H1 (cell line): Measurements from ENCODE around the gene DOK7. TPM values are rescaled to one million over a fixed set of nuclear protein-coding genes. Genes with fewer than 3 reads are reported as not detected.
A peak's percentile ranks its signal among the peaks of the same experiment; 100 is the strongest.

Experiments
- CTCF ChIA-PET: fragments of 300-600 bp; sonication (Branson Sonifier 250); formaldehyde crosslinking; loops from one replicate; lab custom pipeline; 2021; ENCODE audit not compliant: partially characterized antibody; lab: Charles Lee
- POLR2A ChIA-PET: fragments of 300-600 bp; sonication (Branson Sonifier 250); formaldehyde crosslinking; loops from one replicate; lab custom pipeline; 2021; ENCODE audit warnings: inconsistent platforms; ENCODE audit not compliant: partially characterized antibody; lab: Charles Lee
- DNase-seq, 2 experiments: peaks; one replicate each; pipeline versions ENCODE4 v3.0.0 to v3.0.0-alpha.2; 2010 to 2022; ENCODE audit warnings: low spot score in 2 of 2, low read depth in 1 of 2, mixed read lengths in 1 of 2
- FAIRE-seq: peaks from 2 replicates; lab custom pipeline; 2011; peaks lifted over from hg19 to GRCh38; lab: Jason Lieb, UNC
- H2AFZ ChIP-seq: 2 replicates; pipeline ENCODE4 v1.8.1; 2012; ENCODE audit warnings: low read length, inconsistent platforms
- H2AK5ac ChIP-seq: 2 replicates; pipeline ENCODE4 v1.6.1; 2013; ENCODE audit warnings: low read depth, low read length
- H2BK120ac ChIP-seq: replicated peaks from 2 replicates; pipeline ENCODE3; 2013; ENCODE audit warnings: low read depth, low read length, inconsistent platforms
- H2BK12ac ChIP-seq: 2 replicates; pipeline ENCODE4 v1.6.1; 2013; ENCODE audit warnings: low read depth, low read length
- H2BK15ac ChIP-seq: 2 replicates; pipeline ENCODE4 v1.6.1; 2013; ENCODE audit warnings: low read length
- H2BK20ac ChIP-seq: 2 replicates; pipeline ENCODE4 v1.6.1; 2013; ENCODE audit warnings: low read length
- H2BK5ac ChIP-seq: 2 replicates; pipeline ENCODE4 v1.6.1; 2013; ENCODE audit warnings: low read depth, low read length
- H3K14ac ChIP-seq: 2 replicates; pipeline ENCODE4 v1.6.1; 2013; ENCODE audit warnings: inconsistent platforms; ENCODE audit not compliant: insufficient read length
- H3K18ac ChIP-seq: 2 replicates; pipeline ENCODE4 v1.6.1; 2013; ENCODE audit warnings: low read length; ENCODE audit errors: extremely low read depth
- H3K23ac ChIP-seq: 2 replicates; pipeline ENCODE4 v1.6.1; 2013; ENCODE audit warnings: inconsistent platforms; ENCODE audit not compliant: insufficient read length
- H3K23me2 ChIP-seq: 2 replicates; pipeline ENCODE4 v1.6.1; 2013; ENCODE audit warnings: low read depth, low read length
- H3K27ac ChIP-seq: 2 replicates; pipeline ENCODE4 v1.6.1; 2011; ENCODE audit warnings: low read depth, low read length, inconsistent platforms
- H3K27me3 ChIP-seq, 4 experiments: replicated peaks in 1 of 4; 1 replicate in 1 of 4; 2 replicates in 3 of 4; pipeline versions ENCODE4 v1.6.1 to v1.8.1; 2011 to 2013; ENCODE audit warnings: low read length in 3 of 4, mild to moderate bottlenecking in 3 of 4, inconsistent platforms in 2 of 4, mixed read lengths in 2 of 4, moderate library complexity in 1 of 4; ENCODE audit not compliant: control insufficient read depth in 3 of 4, insufficient read depth in 3 of 4; ENCODE audit errors: extremely low read depth in 1 of 4
- H3K36me3 ChIP-seq, 4 experiments: 2 replicates each; pipeline versions ENCODE4 v1.6.1 to v1.8.1; 2011 to 2013; ENCODE audit warnings: mild to moderate bottlenecking in 4 of 4, low read length in 3 of 4, moderate library complexity in 2 of 4, control low read depth in 1 of 4, inconsistent platforms in 1 of 4; ENCODE audit not compliant: insufficient read depth in 4 of 4, control insufficient read depth in 2 of 4
- H3K4ac ChIP-seq: replicated peaks from 2 replicates; pipeline ENCODE3; 2013; ENCODE audit warnings: low read length, low read depth, mixed read lengths, inconsistent platforms; ENCODE audit not compliant: insufficient read length
- H3K4me1 ChIP-seq, 4 experiments: replicated peaks in 1 of 4; 1 replicate in 1 of 4; 2 replicates in 3 of 4; pipeline versions ENCODE4 v1.6.1 to v1.8.1; 2011 to 2013; ENCODE audit warnings: low read length in 3 of 4, inconsistent platforms in 2 of 4, mixed read lengths in 1 of 4; ENCODE audit not compliant: insufficient read depth in 4 of 4, control insufficient read depth in 3 of 4
- H3K4me2 ChIP-seq, 2 experiments: 2 replicates each; pipeline versions ENCODE4 v1.6.1 to v1.8.1; 2011 to 2013; ENCODE audit warnings: low read depth in 2 of 2, low read length in 2 of 2, control low read depth in 1 of 2, inconsistent platforms in 1 of 2, mild to moderate bottlenecking in 1 of 2; ENCODE audit not compliant: insufficient read depth in 1 of 2
- H3K4me3 ChIP-seq, 4 experiments: fragments of 200-600, 300-600 bp in 1 of 4; sonication (generic), shearing (Covaris generic), sonication (Bioruptor Twin) in 1 of 4; 2 replicates each; pipeline versions ENCODE4 v1.5.1 to v1.8.1; 2011 to 2016; ENCODE audit warnings: low read length in 4 of 4, low read depth in 3 of 4, control low read depth in 2 of 4, inconsistent platforms in 2 of 4, mild to moderate bottlenecking in 2 of 4, mixed read lengths in 1 of 4, moderate library complexity in 1 of 4; ENCODE audit not compliant: insufficient read depth in 2 of 4; ENCODE audit errors: extremely low read depth in 1 of 4
- H3K56ac ChIP-seq: replicated peaks from 2 replicates; pipeline ENCODE3; 2013; ENCODE audit warnings: low read depth, mild to moderate bottlenecking, mixed read lengths, low read length, inconsistent platforms; ENCODE audit not compliant: insufficient read length
- H3K79me1 ChIP-seq: 2 replicates; pipeline ENCODE4 v1.6.1; 2013; ENCODE audit warnings: low read depth, low read length, control low read depth
- H3K79me2 ChIP-seq, 2 experiments: 2 replicates each; pipeline versions ENCODE4 v1.6.1 to v1.8.1; 2012 to 2013; ENCODE audit warnings: low read length in 2 of 2, mild to moderate bottlenecking in 2 of 2, inconsistent platforms in 1 of 2; ENCODE audit not compliant: insufficient read depth in 2 of 2, control insufficient read depth in 1 of 2
- H3K9ac ChIP-seq, 4 experiments: replicated peaks in 1 of 4; 1 replicate in 1 of 4; 2 replicates in 3 of 4; pipeline versions ENCODE4 v1.6.1 to v1.8.1; 2011 to 2013; ENCODE audit warnings: low read depth in 3 of 4, low read length in 3 of 4, control low read depth in 2 of 4, mild to moderate bottlenecking in 2 of 4, moderate library complexity in 2 of 4, inconsistent platforms in 1 of 4; ENCODE audit errors: extremely low read depth in 1 of 4
- H3K9me3 ChIP-seq, 2 experiments: 2 replicates each; pipeline versions ENCODE4 v1.6.1 to v1.8.1; 2012 to 2013; ENCODE audit warnings: mild to moderate bottlenecking in 2 of 2, moderate library complexity in 2 of 2, control low read depth in 1 of 2, inconsistent platforms in 1 of 2, low read depth in 1 of 2, low read length in 1 of 2, mixed read lengths in 1 of 2; ENCODE audit not compliant: insufficient read depth in 2 of 2
- H4K20me1 ChIP-seq, 2 experiments: replicated peaks in 1 of 2; 2 replicates each; pipeline versions ENCODE3 to v1.8.1; 2011 to 2013; ENCODE audit warnings: inconsistent platforms in 2 of 2, low read length in 2 of 2, mild to moderate bottlenecking in 1 of 2; ENCODE audit not compliant: insufficient read depth in 2 of 2, control insufficient read depth in 1 of 2
- H4K5ac ChIP-seq: 2 replicates; pipeline ENCODE4 v1.6.1; 2013; ENCODE audit warnings: low read length, low read depth, mixed read lengths, inconsistent platforms; ENCODE audit not compliant: insufficient read length
- H4K8ac ChIP-seq: 2 replicates; pipeline ENCODE4 v1.8.0; 2013; ENCODE audit warnings: mild to moderate bottlenecking, moderate library complexity, low read length, inconsistent platforms; ENCODE audit not compliant: insufficient read depth; ENCODE audit errors: extremely low read depth
- H4K91ac ChIP-seq: replicated peaks from 2 replicates; pipeline ENCODE3; 2013; ENCODE audit warnings: low read length, mixed read lengths, inconsistent platforms; ENCODE audit not compliant: insufficient read length
- CBX8 ChIP-seq: fragments of 300-800, 300-1000 bp; sonication (generic); IDR thresholded peaks from 2 replicates; pipeline ENCODE4 v1.7.1; 2016; ENCODE audit warnings: low read depth, low read length, borderline replicate concordance
- EZH2 ChIP-seq: fragments of 200-600 bp; sonication (generic); IDR thresholded peaks from 2 replicates; pipeline ENCODE4 v1.7.1; 2012; ENCODE audit warnings: low read depth, mild to moderate bottlenecking, moderate library complexity, low read length, inconsistent platforms; ENCODE audit not compliant: severe bottlenecking
- FOSL1 ChIP-seq: IDR thresholded peaks from 2 replicates; pipeline ENCODE4 v1.6.1; 2011; ENCODE audit warnings: mild to moderate bottlenecking, low read depth, low read length, moderate library complexity; ENCODE audit not compliant: insufficient read depth
- HDAC2 ChIP-seq, 2 experiments: fragments of 300-600 bp in 1 of 2; sonication (generic) in 1 of 2; IDR thresholded peaks; 2 replicates each; pipeline ENCODE4 v1.6.1; 2011 to 2012; ENCODE audit warnings: low read depth in 2 of 2, low read length in 2 of 2, mild to moderate bottlenecking in 2 of 2, moderate library complexity in 2 of 2, borderline replicate concordance in 1 of 2, inconsistent platforms in 1 of 2
- KDM4A ChIP-seq: IDR thresholded peaks from one replicate; pipeline ENCODE4 v1.7.1; 2012; ENCODE audit warnings: low read depth, mild to moderate bottlenecking, moderate library complexity, low read length, inconsistent platforms; ENCODE audit not compliant: severe bottlenecking
- SIX5 ChIP-seq: IDR thresholded peaks from 2 replicates; pipeline ENCODE4 v1.6.1; 2011; ENCODE audit warnings: mild to moderate bottlenecking, low read depth, low read length
- SP1 ChIP-seq: IDR thresholded peaks from 2 replicates; pipeline ENCODE4 v1.6.1; 2011; ENCODE audit warnings: low read depth, low read length
- SP2 ChIP-seq: IDR thresholded peaks from 2 replicates; pipeline ENCODE4 v1.6.1; 2012; ENCODE audit warnings: mild to moderate bottlenecking, low read length, inconsistent platforms
- SRF ChIP-seq: IDR thresholded peaks from 2 replicates; pipeline ENCODE4 v1.6.1; 2011; ENCODE audit warnings: mild to moderate bottlenecking, low read depth, low read length, moderate library complexity
- WGBS, 2 experiments: shearing (Covaris generic) in 1 of 2; methylation state at CpG; one replicate each; pipeline versions ENCODE4 v1.1.6 to v1.1.7; 2013 to 2015; ENCODE audit warnings: low lambda C conversion rate in 2 of 2, mixed read lengths in 2 of 2, inconsistent platforms in 1 of 2, low coverage in 1 of 2, missing lambda C conversion rate in 1 of 2; ENCODE audit not compliant: insufficient replicate concordance in 2 of 2, insufficient coverage in 1 of 2, insufficient read length in 1 of 2; ENCODE audit errors: extremely low coverage in 1 of 2, missing lambda C conversion rate in 1 of 2; 5-methylcytosine and 5-hydroxymethylcytosine counted together
- polyA plus RNA-seq, 7 experiments: library from polyadenylated mRNA; depleted of rRNA in 3 of 7; stranded (reverse) in 5 of 7; unstranded in 2 of 7; fragments of >200 nt in 5 of 7; fragments of 200-250 nt in 2 of 7; gene quantifications; 1 replicate in 5 of 7; 2 replicates in 1 of 7; 4 replicates in 1 of 7; pipeline versions ENCODE4 v1.2.1 to v1.2.3, GENCODE V29; 2011 to 2013; ENCODE audit warnings: missing spikeins in 2 of 7, mixed read lengths in 2 of 7
- total RNA-seq: library from RNA; stranded (reverse); fragmentation: NEBNext Ultra II Directional; extraction: Animal tissue kit (Norgen Biotek cat#: 25700); gene quantifications from 2 replicates; pipeline ENCODE4 v1.2.1, GENCODE V29; 2021
- TF ChIP-seq, protein P1 (sequence below): IDR thresholded peaks from 2 replicates; pipeline ENCODE4 v1.6.1; 2012; ENCODE audit warnings: inconsistent platforms
- TF ChIP-seq, protein P2 (sequence below): IDR thresholded peaks from 2 replicates; pipeline ENCODE4 v1.6.1; 2011; ENCODE audit warnings: low read depth, mild to moderate bottlenecking, low read length; ENCODE audit not compliant: insufficient read depth

The DOK7 gene
- total and polyA plus RNA-seq, 2 of the 8 experiments (the other 6 are each of a cell fraction or from before 2014, with no cell fraction given) = 0.32 TPM; not detected in 1

DNA sequence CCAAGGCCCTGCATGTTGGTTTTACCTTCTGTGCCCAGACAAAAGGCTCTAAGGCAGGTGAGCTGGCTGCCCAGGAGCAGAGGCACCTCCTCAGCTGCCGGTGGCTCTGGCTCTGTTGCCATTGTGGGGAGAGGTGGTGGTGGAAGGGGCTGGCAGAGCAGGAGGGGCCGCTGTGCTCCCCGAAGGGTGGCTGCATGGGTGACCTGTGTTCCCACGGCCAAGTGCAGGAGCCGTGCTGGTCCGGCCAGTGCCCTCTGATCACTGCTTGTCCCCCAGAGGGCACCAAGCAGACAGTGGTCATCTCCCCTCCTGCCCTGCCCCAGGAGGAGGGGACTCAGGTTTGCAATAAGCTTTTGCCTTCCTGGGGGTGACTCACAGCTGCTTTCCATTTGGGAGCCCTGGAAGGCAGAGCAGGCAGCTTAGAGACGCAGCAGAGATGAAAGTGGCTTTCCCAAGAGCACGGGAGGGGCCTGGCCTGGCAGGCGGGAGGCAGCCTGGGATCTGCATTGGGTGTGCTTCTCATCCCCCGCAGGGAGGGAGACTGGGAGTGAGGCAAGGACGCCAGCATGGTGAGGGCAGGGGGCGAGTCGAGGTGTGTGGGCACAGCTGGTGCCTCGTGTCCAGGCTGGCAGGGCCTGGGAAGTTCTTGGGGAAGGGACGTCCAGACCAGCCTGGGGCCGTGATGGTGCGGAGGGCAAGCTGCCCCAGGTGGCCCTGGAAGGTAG, 28.7 kb downstream of the DOK7 start:
- Histone ChIP-seq H3K36me3 (no peaks in the 10 kb centered on the region), H2AFZ (no peak overlapping the region), H3K9me3 (no peaks in the 10 kb centered on the region), H3K56ac (no peak overlapping the region), H3K79me1 (no peaks in the 10 kb centered on the region), H2BK15ac (0 out of 2 replicates have a peak overlapping the region, but pooled peaks have one; percentile 61), H3K27me3 (peaks cover 57 to 95% (median 92%) of the 10 kb centered on the region in 4 experiments), H3K4ac (no peak overlapping the region), H4K91ac (no peak overlapping the region), H3K4me3 (no peak overlapping the region), H2BK120ac (no peak overlapping the region), H4K8ac (no peak overlapping the region), H3K79me2 (no peaks in the 10 kb centered on the region), H3K23ac (no peak overlapping the region), H2BK12ac (no peak overlapping the region), H3K4me1 (peaks cover 0 to 22% (median 13%) of the 10 kb centered on the region in 4 experiments; a peak in 5 of 7 replicates), H2BK20ac (no peak overlapping the region), H3K18ac (no peak overlapping the region), H2BK5ac (no peak overlapping the region), H3K9ac (no peak overlapping the region), H3K23me2 (no peaks in the 10 kb centered on the region; the same call in 1 of the 2 replicates), H3K4me2 (no peak overlapping the region), H4K20me1 (peaks cover 4 to 22% of the 10 kb centered on the region in 2 experiments), H4K5ac (no peak overlapping the region), H3K27ac (no peak overlapping the region), H3K14ac (no peak overlapping the region), H2AK5ac (0 out of 2 replicates have a peak overlapping the region, but pooled peaks have one; percentile 82)
- WGBS, 2 experiments = 75% methylated on average over 16 of the region's 17 CpGs; no CpG with 5 or more reads in 1 of the 2 experiments
- CTCF ChIA-PET = interaction anchor here (0.6 to 2.6 kb wide), 5 partner anchors 11 to 48 kb away, joined by 3 to 25 read pairs (median 3); no protein-coding TSS in a partner anchor
- no peak for FAIRE-seq
- POLR2A ChIA-PET = interaction anchor here (0.7 to 1.4 kb wide), 3 partner anchors 9 to 39 kb away, joined by 3 read pairs; no protein-coding TSS in a partner anchor
- no peak for DNase-seq
- TF ChIP-seq, protein P1, sequence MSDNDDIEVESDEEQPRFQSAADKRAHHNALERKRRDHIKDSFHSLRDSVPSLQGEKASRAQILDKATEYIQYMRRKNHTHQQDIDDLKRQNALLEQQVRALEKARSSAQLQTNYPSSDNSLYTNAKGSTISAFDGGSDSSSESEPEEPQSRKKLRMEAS = no peak
- TF ChIP-seq SIX5 (no peak), EZH2 (no peak), FOSL1 (no peak), HDAC2 (IDR thresholded peaks at IDR 0.05; ENCODE audit: borderline replicate concordance in 1 of 2, low read depth in 2 of 2, low read length in 2 of 2) (no peak), CBX8 (no peak), KDM4A (no peak), SRF (no peak), SP1 (no peak), SP2 (no peak)
- TF ChIP-seq, protein P2, sequence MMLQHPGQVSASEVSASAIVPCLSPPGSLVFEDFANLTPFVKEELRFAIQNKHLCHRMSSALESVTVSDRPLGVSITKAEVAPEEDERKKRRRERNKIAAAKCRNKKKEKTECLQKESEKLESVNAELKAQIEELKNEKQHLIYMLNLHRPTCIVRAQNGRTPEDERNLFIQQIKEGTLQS = no peak
